Measurements from ENCODE around the gene RBM10.

RBM10 gene

DNA sequence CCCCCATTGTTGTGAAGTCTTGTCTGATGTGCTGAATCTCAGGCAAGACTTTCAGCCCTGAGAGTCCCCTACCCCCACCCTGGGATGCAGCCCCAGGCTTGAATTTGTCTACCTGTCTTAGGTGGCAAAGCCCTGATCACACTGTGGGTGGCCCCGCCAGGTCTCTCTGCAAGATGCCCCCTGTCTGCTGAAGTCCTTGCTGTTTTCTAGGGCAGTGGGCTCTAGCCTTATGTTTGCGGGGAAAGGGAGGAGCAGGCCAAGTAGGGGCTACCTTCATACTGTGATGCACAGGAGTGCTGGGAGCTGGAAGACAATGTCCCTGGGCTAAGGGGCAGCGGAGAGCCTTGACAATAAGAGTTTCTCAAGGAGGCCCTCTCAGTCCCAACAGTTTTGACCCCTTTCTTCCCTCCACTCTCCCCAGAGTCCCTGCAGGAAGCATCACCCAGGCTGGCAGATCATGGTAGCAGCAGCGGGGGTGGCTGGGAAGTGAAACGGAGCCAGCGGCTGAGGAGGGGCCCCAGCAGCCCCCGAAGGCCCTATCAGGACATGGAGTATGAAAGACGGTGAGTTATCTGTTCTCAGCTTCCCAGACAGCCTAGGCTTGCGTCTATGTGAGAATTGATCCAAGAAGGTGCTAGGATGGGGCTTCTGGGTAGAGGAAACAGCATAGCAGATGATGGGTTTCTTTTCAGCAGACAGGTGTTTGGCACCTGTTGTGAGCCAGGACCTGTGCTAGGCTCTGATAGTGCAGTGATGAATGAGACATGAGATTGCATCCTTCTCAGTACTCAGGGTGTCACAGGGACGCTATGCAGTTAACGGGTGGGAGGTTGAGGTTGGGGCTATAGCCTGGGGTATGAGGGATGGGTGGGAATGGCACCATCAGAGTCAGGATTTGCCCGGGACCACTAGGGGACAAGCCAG is 2.2 kb downstream of the RBM10 start:
- DNase-seq (ENCODE audit: low read depth in 3 of 3): no peak

DNA sequence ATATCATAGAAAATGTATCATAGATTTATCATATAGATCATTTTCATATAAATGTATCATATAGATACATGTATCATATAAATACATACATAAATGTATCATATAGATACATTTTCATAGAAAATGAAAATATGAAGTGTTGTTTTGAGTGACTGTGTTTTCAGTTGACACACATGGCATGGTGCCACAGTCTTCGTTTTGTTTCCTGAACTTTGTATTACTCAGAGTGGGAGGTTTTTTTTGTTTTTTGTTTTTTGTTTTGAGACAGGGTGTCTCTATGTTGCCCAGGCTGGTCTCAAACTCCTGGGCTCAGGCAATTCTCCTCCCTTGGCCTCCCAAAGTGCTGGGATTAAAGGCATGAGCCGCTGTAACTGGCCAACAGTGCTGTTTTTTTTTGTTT is 3.9 kb downstream of the RBM10 start:
- no peak for DNase-seq (ENCODE audit: low read depth in 3 of 3)

DNA sequence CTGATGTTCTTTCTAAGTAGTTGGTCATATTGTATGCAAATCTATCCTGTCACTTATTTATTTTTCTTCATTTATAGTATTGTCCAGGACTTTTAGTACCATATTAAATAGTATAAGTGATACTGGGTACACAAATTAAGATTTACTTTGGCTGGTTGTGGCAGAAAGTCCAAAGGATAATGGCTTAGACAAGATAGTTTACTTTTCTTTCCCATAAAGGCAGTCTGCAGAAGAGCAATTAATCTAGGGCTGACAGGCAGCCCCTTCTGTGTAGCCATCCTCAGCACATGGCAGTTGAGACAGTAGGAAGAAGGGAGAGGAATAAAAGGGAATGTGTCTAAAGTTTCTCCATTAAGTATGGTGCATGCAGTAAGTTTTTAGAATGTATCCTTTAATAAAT is 6.4 kb downstream of the RBM10 start:
- DNase-seq (ENCODE audit: low read depth in 3 of 3): no peak

GRCh38 chrX:47156611-47157520 is 11.8 kb downstream of the RBM10 start:
- DNase-seq (ENCODE audit: low read depth in 3 of 3): no peak

DNA sequence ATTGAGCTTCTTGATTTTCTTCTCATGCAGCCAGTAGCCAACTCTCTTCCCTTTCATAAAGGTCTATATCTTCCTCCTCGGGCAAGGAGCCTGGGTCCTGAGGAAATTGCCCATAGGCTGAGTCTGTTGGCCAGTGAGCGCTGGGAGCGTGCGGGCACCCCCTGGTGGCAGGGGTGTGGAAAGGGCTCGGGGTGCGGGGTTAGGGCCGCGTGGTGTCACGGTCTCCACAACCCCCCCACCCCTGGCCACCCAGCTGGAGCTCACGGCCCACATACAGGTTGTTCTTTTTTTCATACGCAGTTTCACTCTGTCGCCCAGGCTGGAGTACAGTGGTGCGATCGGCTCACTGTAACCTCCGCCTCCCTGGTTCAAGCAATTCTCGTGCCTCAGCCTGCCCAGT is 13.1 kb downstream of the RBM10 start:
- no peak for DNase-seq (ENCODE audit: low read depth in 3 of 3)

DNA sequence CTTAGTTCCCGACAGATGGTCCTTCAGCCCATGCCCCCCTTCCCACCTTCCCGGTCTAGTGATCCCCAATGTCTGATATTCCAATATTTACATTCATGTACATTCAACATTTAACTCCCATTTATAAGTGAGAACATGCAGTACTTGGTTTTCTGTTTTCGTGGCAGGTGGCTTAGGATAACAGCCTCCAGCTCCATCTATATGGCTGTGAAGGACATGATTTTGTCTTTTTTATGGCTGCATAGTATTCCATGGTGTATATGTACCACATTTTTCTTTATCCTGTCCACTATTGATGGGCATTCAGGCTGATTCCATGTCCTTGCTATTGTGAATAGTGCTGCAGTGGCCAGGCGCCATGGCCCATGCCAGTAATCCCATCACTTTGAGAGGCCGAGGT is 13.8 kb downstream of the RBM10 start:
- DNase-seq (ENCODE audit: low read depth in 3 of 3): no peak

GRCh38 chrX:47160781-47161180 is 15.8 kb downstream of the RBM10 start:
- DNase-seq (ENCODE audit: low read depth in 3 of 3): no peak

- no peak for DNase-seq (ENCODE audit: low read depth in 3 of 3)
These were observed 18.0 kb downstream of the RBM10 start for GRCh38 chrX:47162927-47163583.

DNA sequence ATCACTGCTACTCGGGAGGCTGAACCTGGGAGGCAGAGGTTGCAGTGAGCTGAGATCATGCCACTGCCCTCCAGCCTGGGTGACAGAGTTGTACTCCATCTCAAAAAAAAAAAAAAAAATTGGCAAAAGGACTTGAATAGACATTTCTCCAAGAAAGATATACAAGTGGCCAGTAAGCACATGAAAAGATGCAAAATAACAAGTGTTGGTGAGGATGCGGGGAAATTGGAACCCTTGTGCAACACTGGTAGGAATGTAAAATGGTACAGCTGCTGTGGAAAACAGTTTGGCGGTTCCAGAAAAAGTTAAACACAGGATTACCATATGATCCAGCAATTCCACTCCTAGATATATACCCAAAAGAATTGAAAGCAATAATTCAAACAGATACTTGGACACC is 19.4 kb downstream of the RBM10 start:
- no peak for DNase-seq (ENCODE audit: low read depth in 3 of 3)

DNA sequence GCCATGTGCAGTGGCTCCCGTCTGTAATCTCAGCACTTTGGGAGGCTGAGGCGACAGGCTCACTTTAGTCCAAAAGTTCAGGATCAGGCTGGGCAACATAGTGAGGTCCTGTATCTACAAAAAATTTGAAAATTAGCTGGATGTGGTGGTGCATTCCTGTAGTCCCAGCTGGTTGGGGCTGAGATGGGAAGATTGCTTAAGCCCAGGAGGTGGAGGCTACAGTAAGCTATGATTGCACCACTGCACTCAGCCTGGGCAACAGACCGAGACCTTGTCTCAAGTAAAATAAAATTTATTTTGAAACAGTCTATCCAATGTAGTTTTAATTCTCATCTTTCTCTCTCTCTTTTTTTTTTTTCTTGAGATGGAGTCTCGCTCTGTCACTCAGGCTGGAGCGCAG is 21.1 kb downstream of the RBM10 start:
- no peak for DNase-seq (ENCODE audit: low read depth in 3 of 3)

- no peak for DNase-seq (ENCODE audit: low read depth in 3 of 3)
These were observed 23.6 kb downstream of the RBM10 start for GRCh38 chrX:47168495-47169073.

- DNase-seq (ENCODE audit: low read depth in 3 of 3): no peak
These were observed 24.3 kb downstream of the RBM10 start for GRCh38 chrX:47169273-47169672.

- no peak for DNase-seq (ENCODE audit: low read depth in 3 of 3)
These were observed 24.9 kb downstream of the RBM10 start for GRCh38 chrX:47169726-47170515.

DNA sequence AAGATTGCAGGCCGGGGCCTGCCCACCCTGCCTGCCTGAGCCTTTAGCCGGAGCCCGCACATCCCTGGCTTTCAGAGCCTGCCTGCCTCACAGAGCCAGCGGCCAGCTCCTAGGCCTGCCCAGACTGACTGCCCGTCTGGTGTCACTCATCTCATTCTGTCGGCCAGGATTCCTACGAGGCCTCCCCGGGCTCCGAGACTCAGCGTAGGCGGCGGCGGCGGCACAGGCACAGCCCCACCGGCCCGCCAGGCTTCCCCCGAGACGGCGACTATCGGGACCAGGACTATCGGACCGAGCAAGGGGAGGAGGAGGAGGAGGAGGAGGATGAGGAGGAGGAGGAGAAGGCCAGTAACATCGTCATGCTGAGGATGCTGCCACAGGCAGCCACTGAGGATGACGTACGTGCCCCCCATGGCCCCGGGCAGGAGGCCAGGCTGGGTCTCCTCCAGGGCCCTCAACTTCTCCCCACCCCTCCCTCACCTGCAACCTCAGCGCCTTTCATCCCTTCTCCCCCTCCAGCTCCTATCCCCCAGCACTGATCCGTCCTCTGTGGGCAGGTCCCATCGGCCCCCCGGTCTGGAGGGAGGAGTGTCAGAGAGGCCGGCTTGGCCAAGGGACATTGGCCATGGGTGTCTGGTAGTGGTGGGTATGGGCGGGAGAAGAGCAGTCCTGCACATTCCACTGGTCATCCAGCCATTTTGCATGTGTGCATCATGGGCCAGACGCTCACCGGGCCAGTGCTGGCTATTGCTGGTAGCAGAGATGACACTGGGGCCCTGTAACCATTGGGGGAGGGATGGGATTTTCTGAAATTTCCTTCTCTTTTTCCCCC is 26.1 kb downstream of the RBM10 start:
- no peak for DNase-seq (ENCODE audit: low read depth in 3 of 3)

DNA sequence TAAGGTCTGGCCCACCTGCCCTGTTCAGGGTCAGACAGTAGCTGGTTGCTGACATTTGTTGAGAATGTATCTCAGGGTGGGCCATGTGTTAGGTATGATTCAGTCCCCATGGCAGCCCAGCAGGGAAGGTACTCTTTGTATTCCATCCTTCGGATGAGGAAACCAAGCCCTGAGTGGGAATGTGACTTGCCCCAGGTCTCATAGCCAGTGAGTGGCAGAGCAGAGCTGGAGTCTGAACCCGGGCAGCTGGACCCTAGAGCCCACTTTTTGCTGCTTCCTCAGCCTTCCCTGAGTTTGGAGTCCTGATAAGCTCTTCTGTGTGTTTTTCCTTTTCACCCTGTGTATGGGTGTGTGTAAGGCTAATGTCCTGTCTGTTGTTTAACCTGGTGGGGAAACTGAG is 27.0 kb downstream of the RBM10 start:
- DNase-seq (ENCODE audit: low read depth in 3 of 3): no peak

DNA sequence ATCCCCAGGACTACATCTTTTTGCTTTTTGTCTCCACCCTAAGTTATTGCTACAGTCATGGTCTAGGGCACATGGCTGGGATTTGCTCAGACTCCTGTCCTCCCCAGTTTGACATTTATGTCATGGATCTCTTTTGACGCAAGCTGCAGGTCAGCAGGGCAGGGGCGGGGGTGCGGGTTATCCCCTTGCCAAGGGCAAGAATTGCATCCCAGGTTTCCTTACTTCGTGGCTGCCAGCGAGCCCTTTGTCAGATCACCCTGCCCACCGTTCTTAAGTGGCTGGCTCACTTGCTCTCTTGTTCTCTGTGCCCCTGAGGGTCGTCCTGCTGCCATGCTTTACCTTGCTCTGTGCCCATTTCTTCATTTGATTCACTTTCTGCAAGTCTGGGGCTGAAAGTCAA is 27.5 kb downstream of the RBM10 start:
- DNase-seq (ENCODE audit: low read depth in 3 of 3): no peak

GRCh38 chrX:47172971-47173792 is 28.2 kb downstream of the RBM10 start:
- no peak for DNase-seq (ENCODE audit: low read depth in 3 of 3)

DNA sequence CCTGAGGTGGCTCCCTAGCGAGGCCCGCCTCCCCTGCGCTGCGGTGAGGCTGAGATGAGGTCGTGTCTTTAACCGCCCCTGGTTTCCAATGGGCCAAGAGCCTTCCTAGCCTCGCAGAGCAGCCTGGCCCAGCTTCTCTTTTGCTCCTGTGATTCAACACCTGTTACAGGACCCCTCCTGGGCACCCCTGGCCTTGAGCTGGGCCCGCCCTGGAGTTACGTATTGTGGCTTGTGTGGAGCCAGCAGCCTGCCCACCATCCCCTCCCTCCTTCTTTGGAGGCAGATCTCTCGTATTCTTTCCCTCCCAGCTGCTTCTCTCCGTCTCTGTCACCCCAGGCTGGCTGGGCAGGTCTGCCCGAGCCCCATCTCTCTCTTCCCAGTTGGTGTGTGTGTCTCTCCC is 29.4 kb downstream of the RBM10 start:
- DNase-seq (ENCODE audit: low read depth in 3 of 3): no peak

Data from stimulated activated CD4-positive, alpha-beta T cell treated with anti-CD3 and anti-CD28 coated beads, TNF-alpha, amount 100 ng/mL, for 24 hours (primary cell).